Peyer's patch (tissue), 4 donors: ENCODE results near the gene STON1. TPM values are rescaled to one million over a fixed set of nuclear protein-coding genes. Genes with fewer than 3 reads are reported as not detected.
A peak's percentile ranks its signal among the peaks of the same experiment; 100 is the strongest.

Experiments used
- DNase-seq, 3 donors: peaks; one replicate each; pipeline ENCODE4 v3.0.0-alpha.2; 2017 to 2019
- H3K27ac ChIP-seq, 4 donors: fragments of 200-600 bp; sonication (generic); one replicate each; pipeline ENCODE4 v1.5.1; 2016 to 2019
- H3K27me3 ChIP-seq, 2 donors: fragments of 200-600 bp; sonication (generic); one replicate each; pipeline ENCODE4 v1.5.1; 2019
- H3K36me3 ChIP-seq, 3 donors: fragments of 200-600 bp; sonication (generic); one replicate each; pipeline ENCODE4 v1.5.1; 2016 to 2019
- H3K4me1 ChIP-seq, 4 donors: fragments of 200-600 bp; sonication (generic); one replicate each; pipeline ENCODE4 v1.5.1; 2016 to 2019
- H3K4me3 ChIP-seq, 4 donors: fragments of 200-600 bp; sonication (generic); 1 replicate in 3 of 4; 2 replicates in 1 of 4; pipeline ENCODE4 v1.5.1; 2016 to 2019; ENCODE audit warnings: mild to moderate bottlenecking in 1 of 4
- H3K9me3 ChIP-seq, 4 donors: fragments of 200-600 bp; sonication (generic); one replicate each; pipeline ENCODE4 v1.5.1; 2016 to 2019; ENCODE audit warnings: mild to moderate bottlenecking in 1 of 4
- CTCF ChIP-seq, 6 experiments: fragments of 450-650 bp in 4 of 6; fragments of 200-600 bp in 2 of 6; sonication (generic) in 1 of 6; IDR thresholded peaks; one replicate each; pipeline ENCODE4 v1.5.1; 2017 to 2019; ENCODE audit warnings: antibody characterized with exemption in 6 of 6, mild to moderate bottlenecking in 3 of 6, moderate library complexity in 1 of 6
- POLR2A ChIP-seq, 2 donors: fragments of 450-650 bp; IDR thresholded peaks; one replicate each; pipeline ENCODE4 v1.5.1; 2017; ENCODE audit warnings: antibody characterized with exemption in 2 of 2, mild to moderate bottlenecking in 2 of 2, moderate library complexity in 2 of 2
- total RNA-seq, 4 donors: library from RNA; depleted of rRNA; stranded (reverse); fragments of >200 nt; gene quantifications; one replicate each; pipeline ENCODE4 v1.1.0, GENCODE V29; 2016

STON1 gene
- total RNA-seq, 4 donors from 2014 or later, result 3.9 to 22.3 (median 7.1) TPM

- H3K9me3 ChIP-seq, result no peaks in the 10 kb centered on the region
- no peak for DNase-seq
- no peak overlapping the region for H3K4me3 ChIP-seq
- TF ChIP-seq CTCF (IDR thresholded peaks at IDR 0.05) (no peak), POLR2A (IDR thresholded peaks at IDR 0.05) (no peak)
- peaks cover 0 to 4% (median 0%) of the 10 kb centered on the region in 3 donors for H3K36me3 ChIP-seq
- H3K4me1 ChIP-seq, result no peaks in the 10 kb centered on the region
- no peak overlapping the region for H3K27ac ChIP-seq
- no peaks in the 10 kb centered on the region for H3K27me3 ChIP-seq
These were observed 67.5 kb downstream of the STON1 start for GRCh38 chr2:48597492-48597891.

DNA sequence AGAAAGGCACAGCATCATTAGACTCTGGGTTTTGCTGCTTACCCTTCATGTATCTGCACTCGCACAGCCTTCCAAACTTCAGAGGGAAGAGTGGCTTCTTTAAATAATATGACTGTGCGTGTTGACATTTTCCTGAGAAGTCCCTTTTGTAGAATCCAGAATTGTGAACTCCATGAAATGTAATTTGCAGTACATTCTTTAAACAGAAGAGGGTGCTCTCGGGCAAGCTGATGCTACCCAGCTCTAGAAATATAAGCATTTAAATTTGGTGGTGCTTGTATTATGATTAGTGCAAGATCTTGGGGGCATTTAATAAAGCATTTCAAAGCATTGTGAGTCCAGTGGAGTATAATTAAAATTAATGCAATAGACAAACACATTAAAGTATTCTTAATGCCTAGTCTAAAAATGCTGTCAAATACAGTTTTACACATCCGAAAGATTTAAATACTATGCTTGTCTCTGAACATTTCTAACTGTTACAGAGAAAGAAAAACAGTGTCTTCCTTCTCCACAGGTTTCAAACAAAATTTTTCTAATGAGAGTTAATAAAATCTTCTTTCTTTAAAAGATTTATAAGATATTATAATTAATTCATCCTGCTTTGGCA is 70.4 kb downstream of the STON1 start:
- TF ChIP-seq POLR2A (IDR thresholded peaks at IDR 0.05), result no peak
- peak in 4 of 6 experiments; percentile 50 to 52 (median 51) for TF ChIP-seq CTCF (IDR thresholded peaks at IDR 0.05)
- Histone ChIP-seq H3K27me3 (no peaks in the 10 kb centered on the region), H3K4me3 (no peak overlapping the region), H3K9me3 (no peaks in the 10 kb centered on the region), H3K36me3 (peaks cover 0 to 4% (median 0%) of the 10 kb centered on the region in 3 donors), H3K4me1 (no peaks in the 10 kb centered on the region), H3K27ac (no peak overlapping the region)
- DNase-seq, result no peak

DNA sequence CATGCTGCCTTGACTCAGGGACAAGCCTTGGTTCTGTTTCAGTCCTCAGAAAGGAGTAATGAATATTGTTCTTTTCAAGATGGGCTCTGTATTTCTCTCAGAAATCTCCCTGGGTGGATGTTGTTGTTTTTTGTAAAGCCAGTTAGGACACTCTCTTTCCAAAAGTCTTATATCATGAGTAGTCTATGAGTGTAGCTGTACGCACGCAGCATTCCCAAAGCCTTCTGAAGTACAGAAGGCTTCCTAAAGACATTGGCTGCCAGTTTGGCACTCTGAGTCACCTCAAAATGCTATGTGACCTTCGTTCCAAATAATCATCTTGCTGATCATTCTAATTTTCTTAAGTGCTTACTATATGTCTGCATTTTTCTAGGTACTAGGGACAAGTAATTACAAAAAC is 71.0 kb downstream of the STON1 start:
- no peak for TF ChIP-seq POLR2A (IDR thresholded peaks at IDR 0.05)
- TF ChIP-seq CTCF (IDR thresholded peaks at IDR 0.05), result no peak
- Histone ChIP-seq H3K4me1 (no peaks in the 10 kb centered on the region), H3K4me3 (no peak overlapping the region), H3K27ac (no peak overlapping the region), H3K9me3 (no peaks in the 10 kb centered on the region), H3K27me3 (no peaks in the 10 kb centered on the region), H3K36me3 (peaks cover 0 to 4% (median 0%) of the 10 kb centered on the region in 3 donors)
- DNase-seq, result no peak

- TF ChIP-seq POLR2A (IDR thresholded peaks at IDR 0.05) (no peak), CTCF (IDR thresholded peaks at IDR 0.05) (peak in 3 of 6 experiments; percentile 13 to 24 (median 20))
- DNase-seq, result no peak
- no peaks in the 10 kb centered on the region for H3K27me3 ChIP-seq
- H3K9me3 ChIP-seq, result no peaks in the 10 kb centered on the region
- no peak overlapping the region for H3K27ac ChIP-seq
- H3K36me3 ChIP-seq, result peaks cover 0 to 4% (median 0%) of the 10 kb centered on the region in 3 donors
- no peak overlapping the region for H3K4me3 ChIP-seq
- H3K4me1 ChIP-seq, result no peaks in the 10 kb centered on the region
These were observed 71.4 kb downstream of the STON1 start for GRCh38 chr2:48601349-48601748.

DNA sequence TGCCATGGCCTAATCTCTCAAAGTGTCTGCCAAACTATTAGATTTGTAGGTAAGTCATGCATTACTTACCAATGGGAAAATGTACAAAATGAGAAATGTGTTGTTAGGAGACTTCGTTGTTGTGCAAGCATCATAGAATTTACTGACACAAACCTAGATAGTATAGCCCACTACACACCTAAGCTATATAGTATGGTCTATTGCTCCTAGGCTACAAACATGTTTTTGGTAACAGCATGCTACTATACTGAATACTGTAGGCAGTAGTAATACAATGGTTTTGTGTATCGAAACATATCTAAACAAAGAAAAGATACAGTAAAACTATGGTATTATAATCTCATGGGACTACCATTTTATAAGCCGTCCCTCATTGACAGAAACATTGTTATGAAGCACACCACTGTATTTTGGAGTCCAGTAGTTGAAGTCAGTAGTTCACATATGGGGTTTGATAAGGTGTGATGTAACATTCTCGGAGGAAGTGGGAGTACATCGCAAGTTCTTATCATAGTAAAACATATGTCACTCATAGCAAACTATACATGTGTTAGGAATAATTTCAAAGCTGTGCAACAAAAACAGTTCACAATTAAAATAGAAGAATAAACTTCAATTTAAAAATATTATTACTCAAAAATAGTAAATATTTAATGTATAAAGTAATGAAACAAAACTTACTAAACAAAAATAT is 75.7 kb downstream of the STON1 start:
- H3K9me3 ChIP-seq, result no peaks in the 10 kb centered on the region
- no peak for DNase-seq
- H3K27me3 ChIP-seq, result no peaks in the 10 kb centered on the region
- H3K27ac ChIP-seq, result no peak overlapping the region
- TF ChIP-seq POLR2A (IDR thresholded peaks at IDR 0.05) (no peak), CTCF (IDR thresholded peaks at IDR 0.05) (no peak)
- H3K36me3 ChIP-seq, result no peaks in the 10 kb centered on the region
- H3K4me3 ChIP-seq, result no peak overlapping the region
- H3K4me1 ChIP-seq, result no peaks in the 10 kb centered on the region
